GM12801 (cell line): Measurements from ENCODE around the gene ITPKA.

ENCODE experiments used
- CTCF ChIP-seq: IDR thresholded peaks from one replicate; pipeline ENCODE4 v1.5.1; 2011; ENCODE audit warnings: control low read depth; ENCODE audit not compliant: insufficient read length; ENCODE audit errors: extremely low read depth

ITPKA gene

GRCh38 chr15:41474436-41474835 is 19.2 kb upstream of the ITPKA start:
- TF ChIP-seq CTCF = no peak

GRCh38 chr15:41474941-41475340 is 18.7 kb upstream of the ITPKA start:
- TF ChIP-seq CTCF = no peak

- no peak for TF ChIP-seq CTCF
These were observed 17.1 kb upstream of the ITPKA start for GRCh38 chr15:41476416-41477048.

GRCh38 chr15:41480396-41481140 is 13.1 kb upstream of the ITPKA start:
- no peak for TF ChIP-seq CTCF

GRCh38 chr15:41482110-41482877 is 11.4 kb upstream of the ITPKA start:
- no peak for TF ChIP-seq CTCF

- no peak for TF ChIP-seq CTCF
These were observed 10.6 kb upstream of the ITPKA start for GRCh38 chr15:41483115-41483514.

- no peak for TF ChIP-seq CTCF
These were observed 10.2 kb upstream of the ITPKA start for GRCh38 chr15:41483519-41483918.
